GM12878 (cell line): ENCODE results near the gene NKX2-2. TPM values are rescaled to one million over a fixed set of nuclear protein-coding genes. Genes with fewer than 3 reads are reported as not detected.

Experiments
- ATAC-seq: fragments of 200-7000 bp; cut with Tn5 transposase; 3 replicates; pipeline ENCODE4 v1.9.1; 2020; ENCODE audit warnings: mild to moderate bottlenecking, moderate library complexity
- BruUV-seq: library from RNA; stranded (reverse); fragments of 400-500 nt; replicated peaks from 2 replicates; lab custom pipeline; 2021; lab: Mats Ljungman, UMichigan
- CTCF ChIA-PET: fragments of 300-600 bp; sonication (Branson Sonifier 250); formaldehyde crosslinking; extraction: SDS; loops from one replicate; lab custom pipeline; 2021; ENCODE audit warnings: inconsistent platforms; lab: Yijun Ruan, JAX
- POLR2A ChIA-PET: fragments of 350-600 bp; formaldehyde crosslinking; extraction: SDS; loops from one replicate; lab custom pipeline; 2021; ENCODE audit warnings: inconsistent platforms; lab: Charles Lee
- RAD21 ChIA-PET: fragments of 300-600 bp; sonication (Branson Sonifier 250); formaldehyde crosslinking; loops from one replicate; lab custom pipeline; 2023; ENCODE audit warnings: antibody characterized with exemption; ENCODE audit not compliant: unreplicated experiment; lab: Charles Lee
- SMC1A ChIA-PET: fragments of 300-600 bp; sonication (Branson Sonifier 250); formaldehyde crosslinking; loops from one replicate; lab custom pipeline; 2023; ENCODE audit not compliant: unreplicated experiment, uncharacterized antibody; lab: Charles Lee
- DNase-seq: peaks from one replicate; pipeline ENCODE4 v3.0.0-alpha.2; 2011; ENCODE audit warnings: low read depth, low spot score
- FAIRE-seq: peaks from 3 replicates; lab custom pipeline; 2011; peaks lifted over from hg19 to GRCh38; lab: Jason Lieb, UNC
- H2AFZ ChIP-seq: 2 replicates; pipeline ENCODE4 v1.6.0; 2011; ENCODE audit warnings: low read depth, low read length, control low read depth; ENCODE audit not compliant: control insufficient read depth
- H3K27ac ChIP-seq: 2 replicates; pipeline ENCODE4 v1.5.1; 2011; ENCODE audit warnings: control low read depth; ENCODE audit not compliant: control insufficient read depth, insufficient read depth
- H3K27me3 ChIP-seq, 2 experiments: replicated peaks in 1 of 2; 2 replicates each; pipeline versions ENCODE4 v1.6.0 to v1.6.1; 2011; ENCODE audit warnings: low read length in 1 of 2; ENCODE audit not compliant: control insufficient read depth in 2 of 2, insufficient read depth in 2 of 2
- H3K36me3 ChIP-seq, 2 experiments: 2 replicates each; pipeline ENCODE4 v1.5.1; 2011; ENCODE audit warnings: low read length in 1 of 2; ENCODE audit not compliant: control insufficient read depth in 2 of 2, insufficient read depth in 2 of 2
- H3K4me1 ChIP-seq: 2 replicates; pipeline ENCODE4 v1.6.1; 2011; ENCODE audit warnings: mild to moderate bottlenecking, low read length, moderate library complexity, mixed read lengths; ENCODE audit not compliant: control insufficient read depth, insufficient read depth
- H3K4me2 ChIP-seq: 2 replicates; pipeline ENCODE4 v1.6.0; 2011; ENCODE audit warnings: control low read depth; ENCODE audit not compliant: control insufficient read depth, insufficient read depth
- H3K4me3 ChIP-seq: fragments of 200-600 bp; sonication (generic); 2 replicates; pipeline ENCODE4 v1.5.1; 2016
- H3K79me2 ChIP-seq: 2 replicates; pipeline ENCODE4 v1.6.0; 2011; ENCODE audit warnings: low read length; ENCODE audit not compliant: control insufficient read depth, insufficient read depth
- H3K9ac ChIP-seq: 2 replicates; pipeline ENCODE4 v1.8.0; 2011; ENCODE audit warnings: low read length, control low read depth, mixed read lengths; ENCODE audit not compliant: control insufficient read depth, insufficient read depth
- H3K9me3 ChIP-seq: replicated peaks from 3 replicates; pipeline ENCODE4 v1.5.1; 2011; ENCODE audit warnings: mild to moderate bottlenecking, low read length; ENCODE audit not compliant: control insufficient read depth, insufficient read depth
- H4K20me1 ChIP-seq: 2 replicates; pipeline ENCODE4 v1.6.0; 2011; ENCODE audit not compliant: control insufficient read depth, insufficient read depth
- CEBPB ChIP-seq, 2 experiments: fragments of 150-350 bp in 1 of 2; IDR thresholded peaks; 2 replicates each; pipeline ENCODE4 v1.6.1; 2012 to 2014; ENCODE audit warnings: low read depth in 2 of 2, low read length in 2 of 2, borderline replicate concordance in 1 of 2, inconsistent platforms in 1 of 2
- CHD1 ChIP-seq: IDR thresholded peaks from 2 replicates; pipeline ENCODE4 v1.6.1; 2012; ENCODE audit warnings: low read depth, low read length, improper control_type of control experiment
- EGR1 ChIP-seq, 2 experiments: IDR thresholded peaks; 1 replicate in 1 of 2; 2 replicates in 1 of 2; pipeline ENCODE4 v1.6.1; 2011 to 2012; ENCODE audit warnings: low read depth in 2 of 2, low read length in 2 of 2, borderline replicate concordance in 1 of 2, mild to moderate bottlenecking in 1 of 2, moderate library complexity in 1 of 2
- MEF2B ChIP-seq: fragments of 450-650 bp; IDR thresholded peaks from 2 replicates; pipeline ENCODE4 v1.6.1; 2018; ENCODE audit warnings: mild to moderate bottlenecking, moderate library complexity; ENCODE audit not compliant: partially characterized antibody, poor library complexity, severe bottlenecking
- NR2F1 ChIP-seq: fragments of 450-650 bp; conservative IDR thresholded peaks from 2 replicates; pipeline ENCODE4 v1.6.1; 2017; ENCODE audit warnings: mild to moderate bottlenecking
- POLR2A ChIP-seq: IDR thresholded peaks from 2 replicates; pipeline ENCODE4 v1.6.1; 2011; ENCODE audit warnings: low read depth, mild to moderate bottlenecking, low read length
- SMAD1 ChIP-seq: fragments of 450-650 bp; IDR thresholded peaks from 2 replicates; pipeline ENCODE4 v1.6.1; 2018; ENCODE audit warnings: mild to moderate bottlenecking, low read depth; ENCODE audit not compliant: partially characterized antibody
- SMAD5 ChIP-seq: IDR thresholded peaks from 2 replicates; pipeline ENCODE4 v1.6.1; 2016; ENCODE audit warnings: antibody characterized with exemption, low read depth
- SMC3 ChIP-seq: IDR thresholded peaks from 2 replicates; pipeline ENCODE4 v1.6.1; 2011; ENCODE audit warnings: low read length, improper control_type of control experiment, borderline replicate concordance
- SREBF1 ChIP-seq: IDR thresholded peaks from 2 replicates; pipeline ENCODE4 v1.6.1; 2012; ENCODE audit warnings: mild to moderate bottlenecking, low read length
- WGBS: methylation state at CpG from one replicate; pipeline ENCODE4 v1.1.6; 2016; ENCODE audit warnings: low lambda C conversion rate; ENCODE audit not compliant: insufficient replicate concordance, insufficient coverage; ENCODE audit errors: missing lambda C conversion rate; 5-methylcytosine and 5-hydroxymethylcytosine counted together
- in situ Hi-C: fragments of 300-500 bp; cut with MboI; formaldehyde crosslinking; loops from 9 replicates; pipeline ENCODE4 v1.14.3; 2018; ENCODE audit warnings: mixed read lengths
- intact Hi-C: fragments of 100-400 bp; cut with micrococcal nuclease; formaldehyde crosslinking; loops from one replicate; pipeline ENCODE4 v1.14.2; 2022; ENCODE audit not compliant: unreplicated experiment
- polyA plus RNA-seq, 11 experiments: library from polyadenylated mRNA; depleted of rRNA in 4 of 11; unstranded in 6 of 11; stranded (reverse) in 5 of 11; fragments of >200 nt; fragmentation: Nextera tagmentation in 4 of 11; fragmentation: Illumina TruSeq in 1 of 11; extraction: Ambion mirVana in 4 of 11; extraction: Trizol in 1 of 11; gene quantifications; 1 replicate in 1 of 11; 2 replicates in 10 of 11; pipeline versions ENCODE4 v1.2.1 to v1.2.3, GENCODE V29; 2011 to 2016; ENCODE audit warnings: inconsistent platforms in 2 of 11, missing spikeins in 2 of 11, low read depth in 1 of 11
- total RNA-seq, 4 experiments: library from RNA; depleted of rRNA in 3 of 4; stranded (reverse); fragments of >200 nt in 3 of 4; fragmentation: Illumina TruSeq in 1 of 4; extraction: Trizol in 1 of 4; gene quantifications; 2 replicates each; pipeline versions ENCODE4 v1.2.1 to v1.2.3, GENCODE V29; 2013 to 2021
- TF ChIP-seq, protein P1 (sequence below): IDR thresholded peaks from 2 replicates; pipeline ENCODE4 v1.6.1; 2012; ENCODE audit warnings: low read depth, low read length, improper control_type of control experiment
- TF ChIP-seq, protein P2 (sequence below): IDR thresholded peaks from 2 replicates; pipeline ENCODE4 v1.6.1; 2011; ENCODE audit warnings: low read depth, low read length, improper control_type of control experiment, borderline replicate concordance
- TF ChIP-seq, protein P3 (sequence below): fragments of 450-650 bp; IDR thresholded peaks from 2 replicates; pipeline ENCODE4 v1.6.1; 2017; ENCODE audit warnings: mild to moderate bottlenecking
- TF ChIP-seq, protein P4 (sequence below): fragments of 150-350 bp; IDR thresholded peaks from 2 replicates; pipeline ENCODE4 v1.6.1; 2014; ENCODE audit warnings: mild to moderate bottlenecking, low read depth, low read length
- TF ChIP-seq, protein P5 (sequence below): fragments of 150-350 bp; IDR thresholded peaks from 2 replicates; pipeline ENCODE4 v1.6.1; 2016; ENCODE audit warnings: low read depth, low read length

NKX2-2 gene
- total and polyA plus RNA-seq, 10 of the 15 experiments (the other 5 are each of a cell fraction or from before 2014, with no cell fraction given), result not detected

DNA sequence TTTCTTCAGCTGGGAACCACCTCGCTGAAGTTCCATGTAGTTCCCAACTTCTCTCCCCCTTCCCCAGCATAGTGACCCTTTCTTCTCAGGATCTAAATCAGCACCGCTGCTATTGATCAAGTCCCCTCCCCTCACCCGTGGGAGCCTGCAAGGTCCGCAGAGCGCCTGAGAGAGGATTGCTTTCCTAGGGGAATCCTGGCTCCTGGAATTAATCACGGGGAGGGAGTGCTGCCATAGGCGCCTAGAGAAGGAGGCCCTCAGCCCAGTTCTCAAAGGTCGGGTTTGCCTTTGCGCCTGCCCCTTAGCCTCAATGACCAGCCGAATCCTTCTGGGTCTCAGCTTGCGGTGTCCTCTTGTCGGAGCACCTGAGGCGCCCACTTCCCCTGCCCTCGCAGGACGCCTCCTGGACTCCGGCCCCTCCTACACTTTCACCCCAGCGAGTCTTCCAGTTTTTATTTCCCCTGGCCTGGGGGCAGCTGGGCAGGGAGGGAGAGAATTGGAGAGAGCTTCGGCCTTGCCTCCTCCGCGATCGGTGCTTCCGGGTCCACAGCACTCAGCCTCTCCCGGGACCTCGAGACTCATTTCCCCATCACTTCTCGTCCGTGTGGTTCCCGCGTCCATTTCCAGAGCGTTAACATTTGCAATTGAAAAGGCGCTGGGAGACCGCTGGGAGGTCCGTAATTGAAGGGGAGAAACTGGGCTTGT is 3.1 kb upstream of the NKX2-2 start:
- H3K4me2 ChIP-seq, result no peak overlapping the region
- H3K79me2 ChIP-seq, result no peaks in the 10 kb centered on the region
- H3K9ac ChIP-seq, result no peak overlapping the region
- no peak overlapping the region for H3K4me3 ChIP-seq
- FAIRE-seq (no peak), ATAC-seq (no peak), DNase-seq (no peak)
- no peaks in the 10 kb centered on the region for H3K4me1 ChIP-seq
- no peaks in the 10 kb centered on the region for H4K20me1 ChIP-seq
- POLR2A ChIA-PET, result no interaction called here
- RAD21 ChIA-PET, result no interaction called here
- no peak overlapping the region for H3K27ac ChIP-seq
- CTCF ChIA-PET, result no interaction called here
- no peaks in the 10 kb centered on the region for H3K36me3 ChIP-seq
- no peak overlapping the region for H2AFZ ChIP-seq
- in situ Hi-C loops, result no loop called here
- peaks cover 14 to 32% of the 10 kb centered on the region in 2 experiments for H3K27me3 ChIP-seq
- SMC1A ChIA-PET, result no interaction called here
- WGBS, result 36% methylated on average over 32 of the region's 32 CpGs
- no TSS peak for BruUV-seq
- H3K9me3 ChIP-seq, result no peaks in the 10 kb centered on the region
- intact Hi-C loops, result no loop called here
- TF ChIP-seq EGR1 (IDR thresholded peaks at IDR 0.05; ENCODE audit: borderline replicate concordance in 1 of 2, low read depth in 2 of 2, low read length in 2 of 2), result no peak
- TF ChIP-seq SMAD1, result no peak
- TF ChIP-seq CHD1, result no peak
- TF ChIP-seq SMC3, result no peak
- TF ChIP-seq, protein P1, sequence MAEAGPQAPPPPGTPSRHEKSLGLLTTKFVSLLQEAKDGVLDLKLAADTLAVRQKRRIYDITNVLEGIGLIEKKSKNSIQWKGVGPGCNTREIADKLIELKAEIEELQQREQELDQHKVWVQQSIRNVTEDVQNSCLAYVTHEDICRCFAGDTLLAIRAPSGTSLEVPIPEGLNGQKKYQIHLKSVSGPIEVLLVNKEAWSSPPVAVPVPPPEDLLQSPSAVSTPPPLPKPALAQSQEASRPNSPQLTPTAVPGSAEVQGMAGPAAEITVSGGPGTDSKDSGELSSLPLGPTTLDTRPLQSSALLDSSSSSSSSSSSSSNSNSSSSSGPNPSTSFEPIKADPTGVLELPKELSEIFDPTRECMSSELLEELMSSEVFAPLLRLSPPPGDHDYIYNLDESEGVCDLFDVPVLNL, result no peak
- no peak for TF ChIP-seq POLR2A
- TF ChIP-seq, protein P2, sequence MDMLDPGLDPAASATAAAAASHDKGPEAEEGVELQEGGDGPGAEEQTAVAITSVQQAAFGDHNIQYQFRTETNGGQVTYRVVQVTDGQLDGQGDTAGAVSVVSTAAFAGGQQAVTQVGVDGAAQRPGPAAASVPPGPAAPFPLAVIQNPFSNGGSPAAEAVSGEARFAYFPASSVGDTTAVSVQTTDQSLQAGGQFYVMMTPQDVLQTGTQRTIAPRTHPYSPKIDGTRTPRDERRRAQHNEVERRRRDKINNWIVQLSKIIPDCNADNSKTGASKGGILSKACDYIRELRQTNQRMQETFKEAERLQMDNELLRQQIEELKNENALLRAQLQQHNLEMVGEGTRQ, result no peak
- TF ChIP-seq, protein P3, sequence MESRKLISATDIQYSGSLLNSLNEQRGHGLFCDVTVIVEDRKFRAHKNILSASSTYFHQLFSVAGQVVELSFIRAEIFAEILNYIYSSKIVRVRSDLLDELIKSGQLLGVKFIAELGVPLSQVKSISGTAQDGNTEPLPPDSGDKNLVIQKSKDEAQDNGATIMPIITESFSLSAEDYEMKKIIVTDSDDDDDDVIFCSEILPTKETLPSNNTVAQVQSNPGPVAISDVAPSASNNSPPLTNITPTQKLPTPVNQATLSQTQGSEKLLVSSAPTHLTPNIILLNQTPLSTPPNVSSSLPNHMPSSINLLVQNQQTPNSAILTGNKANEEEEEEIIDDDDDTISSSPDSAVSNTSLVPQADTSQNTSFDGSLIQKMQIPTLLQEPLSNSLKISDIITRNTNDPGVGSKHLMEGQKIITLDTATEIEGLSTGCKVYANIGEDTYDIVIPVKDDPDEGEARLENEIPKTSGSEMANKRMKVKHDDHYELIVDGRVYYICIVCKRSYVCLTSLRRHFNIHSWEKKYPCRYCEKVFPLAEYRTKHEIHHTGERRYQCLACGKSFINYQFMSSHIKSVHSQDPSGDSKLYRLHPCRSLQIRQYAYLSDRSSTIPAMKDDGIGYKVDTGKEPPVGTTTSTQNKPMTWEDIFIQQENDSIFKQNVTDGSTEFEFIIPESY, result no peak
- TF ChIP-seq, protein P4, sequence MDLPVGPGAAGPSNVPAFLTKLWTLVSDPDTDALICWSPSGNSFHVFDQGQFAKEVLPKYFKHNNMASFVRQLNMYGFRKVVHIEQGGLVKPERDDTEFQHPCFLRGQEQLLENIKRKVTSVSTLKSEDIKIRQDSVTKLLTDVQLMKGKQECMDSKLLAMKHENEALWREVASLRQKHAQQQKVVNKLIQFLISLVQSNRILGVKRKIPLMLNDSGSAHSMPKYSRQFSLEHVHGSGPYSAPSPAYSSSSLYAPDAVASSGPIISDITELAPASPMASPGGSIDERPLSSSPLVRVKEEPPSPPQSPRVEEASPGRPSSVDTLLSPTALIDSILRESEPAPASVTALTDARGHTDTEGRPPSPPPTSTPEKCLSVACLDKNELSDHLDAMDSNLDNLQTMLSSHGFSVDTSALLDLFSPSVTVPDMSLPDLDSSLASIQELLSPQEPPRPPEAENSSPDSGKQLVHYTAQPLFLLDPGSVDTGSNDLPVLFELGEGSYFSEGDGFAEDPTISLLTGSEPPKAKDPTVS, result no peak
- TF ChIP-seq, protein P5, sequence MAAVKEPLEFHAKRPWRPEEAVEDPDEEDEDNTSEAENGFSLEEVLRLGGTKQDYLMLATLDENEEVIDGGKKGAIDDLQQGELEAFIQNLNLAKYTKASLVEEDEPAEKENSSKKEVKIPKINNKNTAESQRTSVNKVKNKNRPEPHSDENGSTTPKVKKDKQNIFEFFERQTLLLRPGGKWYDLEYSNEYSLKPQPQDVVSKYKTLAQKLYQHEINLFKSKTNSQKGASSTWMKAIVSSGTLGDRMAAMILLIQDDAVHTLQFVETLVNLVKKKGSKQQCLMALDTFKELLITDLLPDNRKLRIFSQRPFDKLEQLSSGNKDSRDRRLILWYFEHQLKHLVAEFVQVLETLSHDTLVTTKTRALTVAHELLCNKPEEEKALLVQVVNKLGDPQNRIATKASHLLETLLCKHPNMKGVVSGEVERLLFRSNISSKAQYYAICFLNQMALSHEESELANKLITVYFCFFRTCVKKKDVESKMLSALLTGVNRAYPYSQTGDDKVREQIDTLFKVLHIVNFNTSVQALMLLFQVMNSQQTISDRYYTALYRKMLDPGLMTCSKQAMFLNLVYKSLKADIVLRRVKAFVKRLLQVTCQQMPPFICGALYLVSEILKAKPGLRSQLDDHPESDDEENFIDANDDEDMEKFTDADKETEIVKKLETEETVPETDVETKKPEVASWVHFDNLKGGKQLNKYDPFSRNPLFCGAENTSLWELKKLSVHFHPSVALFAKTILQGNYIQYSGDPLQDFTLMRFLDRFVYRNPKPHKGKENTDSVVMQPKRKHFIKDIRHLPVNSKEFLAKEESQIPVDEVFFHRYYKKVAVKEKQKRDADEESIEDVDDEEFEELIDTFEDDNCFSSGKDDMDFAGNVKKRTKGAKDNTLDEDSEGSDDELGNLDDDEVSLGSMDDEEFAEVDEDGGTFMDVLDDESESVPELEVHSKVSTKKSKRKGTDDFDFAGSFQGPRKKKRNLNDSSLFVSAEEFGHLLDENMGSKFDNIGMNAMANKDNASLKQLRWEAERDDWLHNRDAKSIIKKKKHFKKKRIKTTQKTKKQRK, result no peak
- no peak for TF ChIP-seq NR2F1
- no peak for TF ChIP-seq SREBF1
- no peak for TF ChIP-seq MEF2B
- TF ChIP-seq SMAD5, result no peak
- TF ChIP-seq CEBPB (IDR thresholded peaks at IDR 0.05; ENCODE audit: borderline replicate concordance in 1 of 2, low read depth in 2 of 2, low read length in 2 of 2), result no peak
